Posterior cingulate gyrus (tissue), 11 donors: ENCODE measurements around the gene GALNT14.
"Not testable (repeated sequence)": the region's sequence is repeated elsewhere in the genome, so short reads cannot be mapped to it uniquely, and the experiment has no call there.

Source experiments
- DNase-seq, 10 donors: peaks; one replicate each; pipeline versions ENCODE4 v3.0.0 to v3.0.0-alpha.2; 2020 to 2021; ENCODE audit warnings: mixed read lengths in 3 of 10
- intact Hi-C: fragments of 100-400 bp; cut with DNase I; formaldehyde crosslinking; loops from one replicate; pipeline ENCODE4 v1.15.1; 2023

GALNT14 gene, protein sequence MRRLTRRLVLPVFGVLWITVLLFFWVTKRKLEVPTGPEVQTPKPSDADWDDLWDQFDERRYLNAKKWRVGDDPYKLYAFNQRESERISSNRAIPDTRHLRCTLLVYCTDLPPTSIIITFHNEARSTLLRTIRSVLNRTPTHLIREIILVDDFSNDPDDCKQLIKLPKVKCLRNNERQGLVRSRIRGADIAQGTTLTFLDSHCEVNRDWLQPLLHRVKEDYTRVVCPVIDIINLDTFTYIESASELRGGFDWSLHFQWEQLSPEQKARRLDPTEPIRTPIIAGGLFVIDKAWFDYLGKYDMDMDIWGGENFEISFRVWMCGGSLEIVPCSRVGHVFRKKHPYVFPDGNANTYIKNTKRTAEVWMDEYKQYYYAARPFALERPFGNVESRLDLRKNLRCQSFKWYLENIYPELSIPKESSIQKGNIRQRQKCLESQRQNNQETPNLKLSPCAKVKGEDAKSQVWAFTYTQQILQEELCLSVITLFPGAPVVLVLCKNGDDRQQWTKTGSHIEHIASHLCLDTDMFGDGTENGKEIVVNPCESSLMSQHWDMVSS

GRCh38 chr2:31138037-31138962, at the start of gene GALNT14:
TSS of gene GALNT14 (minus strand) at chr2:31138440. CDS start at chr2:31138086, 354 bp downstream.
- intact Hi-C loops, result no loop called here
- DNase-seq, result peak; percentile 31 to 93 (median 58)

DNA sequence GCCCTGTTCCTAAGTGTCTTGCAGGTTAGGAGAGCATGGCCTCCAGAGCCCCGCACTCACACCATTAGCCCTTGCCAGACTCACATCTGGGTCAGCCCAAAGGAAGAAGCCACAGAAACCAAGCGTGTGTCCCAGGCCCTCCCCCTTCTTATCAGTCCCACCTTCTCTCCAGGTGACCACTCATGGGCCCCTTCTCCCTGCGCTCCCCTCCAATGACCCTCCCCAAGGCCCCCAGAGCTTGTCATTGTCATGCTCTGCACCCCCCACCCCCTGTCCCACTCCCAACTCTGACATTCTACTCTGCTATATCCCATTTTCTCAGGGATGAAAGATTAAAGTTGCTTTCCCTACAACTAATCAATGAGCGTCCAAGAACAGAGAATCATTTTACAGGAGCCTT, 48.9 kb upstream of the GALNT14 start:
- DNase-seq, result no peak
- intact Hi-C loops, result no loop called here

DNA sequence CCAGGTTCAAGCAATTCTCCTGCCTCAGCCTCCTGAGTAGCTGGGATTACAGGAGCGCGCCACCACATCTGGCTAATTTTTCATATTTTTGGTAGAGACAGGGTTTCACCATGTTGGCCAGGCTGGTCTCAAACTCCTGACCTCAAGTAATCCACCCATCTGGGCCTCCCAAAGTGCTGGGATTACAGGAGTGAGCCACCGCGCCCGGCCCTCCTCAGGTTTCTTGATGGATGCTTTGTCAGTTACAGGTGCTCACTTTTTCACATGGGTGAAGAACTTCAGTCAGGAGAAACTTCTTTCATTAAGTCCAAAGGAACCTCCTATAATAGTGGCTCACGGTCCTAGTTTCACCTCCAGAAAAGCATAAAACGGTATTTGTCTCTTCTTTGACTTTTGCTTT, 45.7 kb upstream of the GALNT14 start:
- peak in 1 of 10 donors; percentile 53 for DNase-seq
- intact Hi-C loops, result not testable (repeated sequence)

GRCh38 chr2:31176742-31177141, 38.5 kb upstream of the GALNT14 start:
- intact Hi-C loops, result loop anchor here (10.0 kb wide), 2 partner anchors 158 to 312 kb away; no protein-coding TSS in a partner anchor

GRCh38 chr2:31171142-31171541, 32.9 kb upstream of the GALNT14 start:
- intact Hi-C loops, result loop anchor here (10.0 kb wide), 2 partner anchors 164 to 306 kb away; no protein-coding TSS in a partner anchor
- DNase-seq, result no peak

More at GRCh38 chr2:31176742-31177141, 38.5 kb upstream of the GALNT14 start:
- DNase-seq, result peak in 1 of 10 donors; percentile 55

- intact Hi-C loops, result loop anchor here (1.0 to 10.0 kb wide), 3 partner anchors 165 to 456 kb away; no protein-coding TSS in a partner anchor
These were observed 31.9 kb upstream of the GALNT14 start for GRCh38 chr2:31170071-31170698.

GRCh38 chr2:31168291-31168690, 30.1 kb upstream of the GALNT14 start:
- intact Hi-C loops, result no loop called here
- DNase-seq, result peak in 1 of 10 donors; percentile 50

More at GRCh38 chr2:31170071-31170698, 31.9 kb upstream of the GALNT14 start:
- peak; percentile 40 to 95 (median 70) for DNase-seq

- no peak for DNase-seq
- intact Hi-C loops, result no loop called here
These were observed 28.7 kb upstream of the GALNT14 start for GRCh38 chr2:31166925-31167324.

- no peak for DNase-seq
- intact Hi-C loops, result no loop called here
These were observed 24.8 kb upstream of the GALNT14 start for GRCh38 chr2:31163011-31163539.

GRCh38 chr2:31161637-31162036, 23.4 kb upstream of the GALNT14 start:
- intact Hi-C loops, result no loop called here
- DNase-seq, result no peak

GRCh38 chr2:31151501-31151900, 13.3 kb upstream of the GALNT14 start:
- intact Hi-C loops, result no loop called here
- DNase-seq, result no peak

- no peak for DNase-seq
- intact Hi-C loops, result no loop called here
These were observed 12.0 kb upstream of the GALNT14 start for GRCh38 chr2:31150120-31150670.

GRCh38 chr2:31148514-31148913, 10.3 kb upstream of the GALNT14 start:
- intact Hi-C loops, result no loop called here
- DNase-seq, result no peak

- intact Hi-C loops, result no loop called here
- DNase-seq, result no peak
These were observed 9.4 kb upstream of the GALNT14 start for GRCh38 chr2:31147645-31148044.

DNA sequence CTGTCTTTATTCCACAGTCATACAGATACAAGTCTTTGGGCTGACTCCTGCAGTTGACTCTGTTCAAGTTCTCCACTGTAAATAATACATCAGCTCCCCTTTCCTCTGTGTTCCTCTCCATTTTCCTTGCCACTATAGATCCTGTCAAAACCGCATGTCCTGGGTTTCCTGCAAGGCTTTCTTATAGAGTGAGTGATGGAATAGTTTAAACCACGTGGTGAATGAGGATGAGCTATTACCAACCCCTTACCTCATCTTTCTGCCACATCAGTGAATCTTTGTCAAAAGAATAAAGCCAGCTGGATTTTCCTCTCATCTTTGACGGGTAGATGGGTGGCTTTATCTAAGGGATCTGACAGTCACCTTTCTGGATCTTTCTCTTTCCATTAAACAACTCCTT, 3.9 kb upstream of the GALNT14 start:
- DNase-seq, result no peak
- intact Hi-C loops, result no loop called here

GRCh38 chr2:31141443-31142085, 3.3 kb upstream of the GALNT14 start:
- intact Hi-C loops, result no loop called here
- DNase-seq, result peak in 5 of 10 donors; percentile 17 to 77 (median 74)

DNA sequence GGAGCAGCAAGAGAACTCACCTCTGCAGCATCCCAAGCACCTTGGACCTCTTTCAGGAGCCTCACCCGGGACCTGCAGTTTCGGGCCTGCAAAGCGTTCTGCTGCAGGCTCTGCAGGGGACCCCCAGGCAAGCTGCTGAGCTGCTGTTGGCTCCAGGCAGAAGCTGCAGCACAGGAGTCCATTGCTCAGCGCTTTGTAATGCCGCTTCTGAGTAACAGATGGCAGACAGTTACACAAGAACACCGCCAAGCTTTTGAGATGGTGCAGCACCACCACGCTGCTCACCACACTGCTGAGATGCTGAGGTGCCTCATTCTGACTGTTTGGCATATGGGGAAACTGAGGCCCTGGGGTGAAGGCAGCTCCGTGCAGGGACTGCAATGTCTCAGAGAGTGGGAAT, 1.9 kb upstream of the GALNT14 start:
- intact Hi-C loops, result no loop called here
- peak in 8 of 10 donors; percentile 19 to 91 (median 40) for DNase-seq

- no peak for DNase-seq
- intact Hi-C loops, result no loop called here
These were observed 1.4 kb upstream of the GALNT14 start for GRCh38 chr2:31139671-31140070.
